NCI-H128 (cell line): Measurements from ENCODE around the gene MTERF1.

Source experiments
- DNase-seq: peaks from one replicate; lab custom pipeline; 2025; ENCODE audit not compliant: unreplicated experiment; lab: John Stamatoyannopoulos, UW

The MTERF1 gene

GRCh38 chr7:91835826-91836368, 44.6 kb downstream of the MTERF1 start:
- DNase-seq = no peak

GRCh38 chr7:91835091-91835825, 45.2 kb downstream of the MTERF1 start:
- no peak for DNase-seq

- no peak for DNase-seq
Observed at GRCh38 chr7:91832493-91833045, 47.9 kb downstream of the MTERF1 start.

GRCh38 chr7:91827169-91827568, 53.3 kb downstream of the MTERF1 start:
- DNase-seq = no peak

GRCh38 chr7:91826377-91826776, 54.1 kb downstream of the MTERF1 start:
- no peak for DNase-seq

- DNase-seq = no peak
Observed at GRCh38 chr7:91824201-91824600, 56.3 kb downstream of the MTERF1 start.
